Measurements from ENCODE around the gene PRSS16. TPM values are rescaled to one million over a fixed set of nuclear protein-coding genes. Genes with fewer than 3 reads are reported as not detected.

The PRSS16 gene
- total and polyA plus RNA-seq, 9 of the 15 experiments (the other 6 are each of a cell fraction or from before 2014, with no cell fraction given), result 4.5 to 21.3 (median 12.1) TPM

DNA sequence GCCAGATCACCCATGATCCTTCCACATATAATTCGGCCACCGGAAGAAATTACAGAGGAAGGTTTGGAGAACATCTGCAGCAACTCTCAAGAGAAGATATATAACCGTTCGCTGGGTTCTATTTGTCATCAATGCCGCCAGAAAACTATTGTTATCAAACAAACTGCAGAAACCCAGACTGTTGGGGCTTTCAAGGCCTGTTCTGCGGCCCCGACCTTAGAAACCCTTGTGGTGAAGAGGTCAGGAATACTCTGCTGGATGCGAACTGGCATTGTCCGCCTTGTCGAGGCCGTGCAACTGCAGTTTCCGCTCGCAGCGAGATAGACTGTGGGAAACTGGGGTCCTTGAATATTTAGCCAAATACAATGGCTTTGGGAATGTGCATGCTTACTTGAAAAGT lies 21.3 kb downstream of the PRSS16 start (continued):
- TF ChIP-seq, protein P1, sequence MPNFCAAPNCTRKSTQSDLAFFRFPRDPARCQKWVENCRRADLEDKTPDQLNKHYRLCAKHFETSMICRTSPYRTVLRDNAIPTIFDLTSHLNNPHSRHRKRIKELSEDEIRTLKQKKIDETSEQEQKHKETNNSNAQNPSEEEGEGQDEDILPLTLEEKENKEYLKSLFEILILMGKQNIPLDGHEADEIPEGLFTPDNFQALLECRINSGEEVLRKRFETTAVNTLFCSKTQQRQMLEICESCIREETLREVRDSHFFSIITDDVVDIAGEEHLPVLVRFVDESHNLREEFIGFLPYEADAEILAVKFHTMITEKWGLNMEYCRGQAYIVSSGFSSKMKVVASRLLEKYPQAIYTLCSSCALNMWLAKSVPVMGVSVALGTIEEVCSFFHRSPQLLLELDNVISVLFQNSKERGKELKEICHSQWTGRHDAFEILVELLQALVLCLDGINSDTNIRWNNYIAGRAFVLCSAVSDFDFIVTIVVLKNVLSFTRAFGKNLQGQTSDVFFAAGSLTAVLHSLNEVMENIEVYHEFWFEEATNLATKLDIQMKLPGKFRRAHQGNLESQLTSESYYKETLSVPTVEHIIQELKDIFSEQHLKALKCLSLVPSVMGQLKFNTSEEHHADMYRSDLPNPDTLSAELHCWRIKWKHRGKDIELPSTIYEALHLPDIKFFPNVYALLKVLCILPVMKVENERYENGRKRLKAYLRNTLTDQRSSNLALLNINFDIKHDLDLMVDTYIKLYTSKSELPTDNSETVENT (CRISPR knock-in tag; IDR thresholded peaks at IDR 0.05), result no peak
- no peak for TF ChIP-seq PHF8 (IDR thresholded peaks at IDR 0.05; ENCODE audit: borderline replicate concordance, low read length)
- TF ChIP-seq SMAD4 (CRISPR knock-in tag; conservative IDR thresholded peaks at IDR 0.05), result peak; percentile 40; the same call in 1 of the 2 replicates
- TF ChIP-seq ZBTB17 (CRISPR knock-in tag; IDR thresholded peaks at IDR 0.05), result no peak
- TF ChIP-seq, protein P2, sequence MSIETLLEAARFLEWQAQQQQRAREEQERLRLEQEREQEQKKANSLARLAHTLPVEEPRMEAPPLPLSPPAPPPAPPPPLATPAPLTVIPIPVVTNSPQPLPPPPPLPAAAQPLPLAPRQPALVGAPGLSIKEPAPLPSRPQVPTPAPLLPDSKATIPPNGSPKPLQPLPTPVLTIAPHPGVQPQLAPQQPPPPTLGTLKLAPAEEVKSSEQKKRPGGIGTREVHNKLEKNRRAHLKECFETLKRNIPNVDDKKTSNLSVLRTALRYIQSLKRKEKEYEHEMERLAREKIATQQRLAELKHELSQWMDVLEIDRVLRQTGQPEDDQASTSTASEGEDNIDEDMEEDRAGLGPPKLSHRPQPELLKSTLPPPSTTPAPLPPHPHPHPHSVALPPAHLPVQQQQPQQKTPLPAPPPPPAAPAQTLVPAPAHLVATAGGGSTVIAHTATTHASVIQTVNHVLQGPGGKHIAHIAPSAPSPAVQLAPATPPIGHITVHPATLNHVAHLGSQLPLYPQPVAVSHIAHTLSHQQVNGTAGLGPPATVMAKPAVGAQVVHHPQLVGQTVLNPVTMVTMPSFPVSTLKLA (conservative IDR thresholded peaks at IDR 0.05), result no peak

DNA sequence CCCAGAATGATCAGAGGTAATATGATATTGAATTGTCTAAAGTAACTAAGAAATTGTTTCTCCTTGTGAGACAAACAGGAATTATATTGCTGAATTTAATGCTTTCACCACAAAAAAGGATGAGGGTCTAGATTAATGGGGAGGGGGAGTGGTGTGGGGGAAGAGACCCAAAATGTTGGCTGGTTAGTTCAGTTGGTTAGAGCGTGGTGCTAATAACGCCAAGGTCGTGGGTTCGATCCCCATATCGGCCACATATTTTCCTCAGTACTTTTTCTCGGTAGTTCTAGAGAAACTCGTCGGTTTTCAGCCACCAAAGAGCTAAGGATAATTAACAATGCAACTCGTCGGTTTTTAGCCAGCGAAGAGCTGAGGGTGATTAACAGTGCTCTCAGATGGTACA lies 26.3 kb downstream of the PRSS16 start:
- POLR2A ChIA-PET, result interaction anchor here (0.7 to 2.8 kb wide), 9 partner anchors 10 to 1804 kb away, joined by 3 to 17 read pairs (median 4); partner anchors contain the start of gene PRSS16
- no peak overlapping the region for H3K4me2 ChIP-seq (ENCODE audit: insufficient read depth, low read length)
- TF ChIP-seq, protein P3, sequence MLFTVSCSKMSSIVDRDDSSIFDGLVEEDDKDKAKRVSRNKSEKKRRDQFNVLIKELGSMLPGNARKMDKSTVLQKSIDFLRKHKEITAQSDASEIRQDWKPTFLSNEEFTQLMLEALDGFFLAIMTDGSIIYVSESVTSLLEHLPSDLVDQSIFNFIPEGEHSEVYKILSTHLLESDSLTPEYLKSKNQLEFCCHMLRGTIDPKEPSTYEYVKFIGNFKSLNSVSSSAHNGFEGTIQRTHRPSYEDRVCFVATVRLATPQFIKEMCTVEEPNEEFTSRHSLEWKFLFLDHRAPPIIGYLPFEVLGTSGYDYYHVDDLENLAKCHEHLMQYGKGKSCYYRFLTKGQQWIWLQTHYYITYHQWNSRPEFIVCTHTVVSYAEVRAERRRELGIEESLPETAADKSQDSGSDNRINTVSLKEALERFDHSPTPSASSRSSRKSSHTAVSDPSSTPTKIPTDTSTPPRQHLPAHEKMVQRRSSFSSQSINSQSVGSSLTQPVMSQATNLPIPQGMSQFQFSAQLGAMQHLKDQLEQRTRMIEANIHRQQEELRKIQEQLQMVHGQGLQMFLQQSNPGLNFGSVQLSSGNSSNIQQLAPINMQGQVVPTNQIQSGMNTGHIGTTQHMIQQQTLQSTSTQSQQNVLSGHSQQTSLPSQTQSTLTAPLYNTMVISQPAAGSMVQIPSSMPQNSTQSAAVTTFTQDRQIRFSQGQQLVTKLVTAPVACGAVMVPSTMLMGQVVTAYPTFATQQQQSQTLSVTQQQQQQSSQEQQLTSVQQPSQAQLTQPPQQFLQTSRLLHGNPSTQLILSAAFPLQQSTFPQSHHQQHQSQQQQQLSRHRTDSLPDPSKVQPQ (CRISPR knock-in tag; IDR thresholded peaks at IDR 0.05; ENCODE audit: borderline replicate concordance), result no peak
- TF ChIP-seq POLR2G (IDR thresholded peaks at IDR 0.05; ENCODE audit: low read depth, low read length) (no peak), ETV6 (IDR thresholded peaks at IDR 0.05; ENCODE audit: borderline replicate concordance in 1 of 2, low read depth in 2 of 2, low read length in 1 of 2) (no peak), ETV6 (CRISPR knock-in tag; IDR thresholded peaks at IDR 0.05; ENCODE audit: borderline replicate concordance) (no peak), CEBPB (tag; IDR thresholded peaks at IDR 0.05) (no peak), SMARCA5 (IDR thresholded peaks at IDR 0.05) (peak; percentile 50; the same call in 1 of the 2 replicates)
- TF ChIP-seq, protein P4, sequence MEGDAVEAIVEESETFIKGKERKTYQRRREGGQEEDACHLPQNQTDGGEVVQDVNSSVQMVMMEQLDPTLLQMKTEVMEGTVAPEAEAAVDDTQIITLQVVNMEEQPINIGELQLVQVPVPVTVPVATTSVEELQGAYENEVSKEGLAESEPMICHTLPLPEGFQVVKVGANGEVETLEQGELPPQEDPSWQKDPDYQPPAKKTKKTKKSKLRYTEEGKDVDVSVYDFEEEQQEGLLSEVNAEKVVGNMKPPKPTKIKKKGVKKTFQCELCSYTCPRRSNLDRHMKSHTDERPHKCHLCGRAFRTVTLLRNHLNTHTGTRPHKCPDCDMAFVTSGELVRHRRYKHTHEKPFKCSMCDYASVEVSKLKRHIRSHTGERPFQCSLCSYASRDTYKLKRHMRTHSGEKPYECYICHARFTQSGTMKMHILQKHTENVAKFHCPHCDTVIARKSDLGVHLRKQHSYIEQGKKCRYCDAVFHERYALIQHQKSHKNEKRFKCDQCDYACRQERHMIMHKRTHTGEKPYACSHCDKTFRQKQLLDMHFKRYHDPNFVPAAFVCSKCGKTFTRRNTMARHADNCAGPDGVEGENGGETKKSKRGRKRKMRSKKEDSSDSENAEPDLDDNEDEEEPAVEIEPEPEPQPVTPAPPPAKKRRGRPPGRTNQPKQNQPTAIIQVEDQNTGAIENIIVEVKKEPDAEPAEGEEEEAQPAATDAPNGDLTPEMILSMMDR (IDR thresholded peaks at IDR 0.05 in 2 of 3, conservative IDR thresholded peaks at IDR 0.05 in 1 of 3; ENCODE audit: insufficient read depth in 2 of 3, low read depth in 1 of 3, low read length in 3 of 3), result no peak

More for the DNA sequence above, 26.3 kb downstream of the PRSS16 start:
- BruUV-seq (replicated peaks), result no TSS peak
- intact Hi-C loops (cut with micrococcal nuclease) (no loop called here), in situ Hi-C loops (cut with MboI) (no loop called here)
- Histone ChIP-seq H3K27me3 (ENCODE audit: control insufficient read depth in 2 of 2, insufficient read depth in 2 of 2, low read length in 2 of 2) (no peaks in the 10 kb centered on the region), H3K27ac (ENCODE audit: extremely low read depth, low read depth, low read length) (no peak overlapping the region), H2AFZ (ENCODE audit: low read depth, low read length) (no peak overlapping the region), H3K4me1 (replicated peaks in 1 of 2; ENCODE audit: control insufficient read depth in 2 of 2, insufficient read depth in 2 of 2, low read length in 2 of 2) (peaks cover 0 to 8% of the 10 kb centered on the region in 2 experiments; a peak in 3 of 5 replicates), H3K36me3 (ENCODE audit: control insufficient read depth, insufficient read depth, low read length) (no peaks in the 10 kb centered on the region), H3K9ac (ENCODE audit: insufficient read depth in 1 of 2, low read depth in 2 of 2, low read length in 2 of 2) (no peak overlapping the region), H3K9me3 (replicated peaks; ENCODE audit: control insufficient read depth, insufficient read depth, low read depth, low read length) (no peaks in the 10 kb centered on the region), H3K4me3 (no peak overlapping the region), H3K9me1 (ENCODE audit: control insufficient read depth, insufficient read depth, low read length) (no peaks in the 10 kb centered on the region), H4K20me1 (replicated peaks; ENCODE audit: control insufficient read depth, insufficient read depth, low read length) (no peaks in the 10 kb centered on the region), H3K79me2 (ENCODE audit: control insufficient read depth, insufficient read depth, low read length) (no peaks in the 10 kb centered on the region)
- peak in 1 of 4 experiments; percentile 26 for DNase-seq (ENCODE audit: extremely low read depth in 1 of 4, low spot score in 3 of 4)
- 36% methylated on average over 11 of the region's 11 CpGs for WGBS (ENCODE audit: insufficient coverage, low coverage, missing lambda C conversion rate)
- ATAC-seq, result no peak
- CTCF ChIA-PET (ENCODE audit: low intra/inter-chr PET ratio), result no interaction called here
- no peak for FAIRE-seq

Data from K562 (cell line).